SU-DHL-6 (cell line): ENCODE measurements around the gene CDH13.

Experiments used
- H2AFZ ChIP-seq: fragments of 200-600 bp; sonication (generic); 2 replicates; pipeline ENCODE4 v1.6.1; 2014; ENCODE audit warnings: low read depth, mild to moderate bottlenecking, moderate library complexity, mixed read lengths, antibody characterized with exemption, low read length; ENCODE audit not compliant: severe bottlenecking
- H3F3A ChIP-seq: fragments of 200-600 bp; shearing (Covaris generic); 2 replicates; pipeline ENCODE4 v1.6.0; 2016; ENCODE audit warnings: antibody characterized with exemption, mild to moderate bottlenecking; ENCODE audit not compliant: insufficient read depth
- H3K27ac ChIP-seq: fragments of 200-600 bp; sonication (generic); 2 replicates; pipeline ENCODE4 v1.5.1; 2016; ENCODE audit warnings: low read depth, mild to moderate bottlenecking, low read length, moderate library complexity, mixed read lengths
- H3K27me3 ChIP-seq: fragments of 200-600 bp; sonication (generic), shearing (Covaris generic); 2 replicates; pipeline ENCODE4 v1.6.0; 2014; ENCODE audit warnings: mild to moderate bottlenecking, low read length
- H3K36me3 ChIP-seq: fragments of 200-600 bp; sonication (generic); 2 replicates; pipeline ENCODE4 v1.6.1; 2014; ENCODE audit warnings: mild to moderate bottlenecking, low read length, mixed read lengths
- H3K4me2 ChIP-seq: fragments of 300-600, 200-600 bp; shearing (Covaris generic), sonication (generic); 2 replicates; pipeline ENCODE4 v1.6.0; 2014; ENCODE audit warnings: low read length, low read depth, mild to moderate bottlenecking; ENCODE audit not compliant: poor library complexity, severe bottlenecking
- H3K4me3 ChIP-seq: fragments of 200-600 bp; sonication (generic); 2 replicates; pipeline ENCODE4 v1.5.1; 2014; ENCODE audit warnings: antibody characterized with exemption, low read length, mild to moderate bottlenecking, mixed read lengths; ENCODE audit not compliant: insufficient read depth, poor library complexity, severe bottlenecking
- H3K79me2 ChIP-seq: fragments of 200-600 bp; sonication (generic); 2 replicates; pipeline ENCODE4 v1.6.1; 2014; ENCODE audit warnings: mild to moderate bottlenecking, low read length, moderate library complexity; ENCODE audit not compliant: insufficient read depth
- H3K9ac ChIP-seq: fragments of 200-600 bp; sonication (generic); 2 replicates; pipeline ENCODE4 v1.7.0; 2014; ENCODE audit warnings: mild to moderate bottlenecking, low read length
- H3K9me2 ChIP-seq: fragments of 200-600 bp; sonication (generic); replicated peaks from 2 replicates; pipeline ENCODE4 v1.6.1; 2014; ENCODE audit warnings: low read length; ENCODE audit not compliant: insufficient read depth
- H3K9me3 ChIP-seq: fragments of 200-600 bp; sonication (generic); 2 replicates; pipeline ENCODE4 v1.6.1; 2014; ENCODE audit warnings: low read length, mixed read lengths; ENCODE audit not compliant: insufficient read depth
- H4K20me1 ChIP-seq: fragments of 200-600 bp; sonication (generic); 2 replicates; pipeline ENCODE4 v1.6.1; 2014; ENCODE audit warnings: low read depth, mild to moderate bottlenecking, antibody characterized with exemption, low read length, moderate library complexity, mixed read lengths
- CTCF ChIP-seq: fragments of 200-600 bp; sonication (generic); IDR thresholded peaks from one replicate; pipeline ENCODE4 v1.5.1; 2017; ENCODE audit warnings: antibody characterized with exemption, mild to moderate bottlenecking, low read length, moderate library complexity; ENCODE audit not compliant: insufficient read depth, poor library complexity, severe bottlenecking
- EZH2phosphoT487 ChIP-seq: fragments of 200-600 bp; sonication (generic), shearing (Covaris generic); conservative IDR thresholded peaks from 2 replicates; pipeline ENCODE4 v1.6.1; 2018; ENCODE audit warnings: mild to moderate bottlenecking, antibody characterized with exemption, low read length, moderate library complexity, mixed read lengths

The CDH13 gene

GRCh38 chr16:82859662-82860061 is 232.9 kb downstream of the CDH13 start:
- Histone ChIP-seq H3K9ac (no peak overlapping the region), H3K9me2 (no peaks in the 10 kb centered on the region), H2AFZ (no peak overlapping the region), H3K79me2 (no peaks in the 10 kb centered on the region), H3K4me3 (no peak overlapping the region), H4K20me1 (no peaks in the 10 kb centered on the region), H3K36me3 (no peaks in the 10 kb centered on the region), H3K9me3 (no peaks in the 10 kb centered on the region), H3K27ac (no peak overlapping the region), H3K4me2 (no peak overlapping the region), H3F3A (no peaks in the 10 kb centered on the region), H3K27me3 (no peaks in the 10 kb centered on the region)
- TF ChIP-seq CTCF = no peak
- TF ChIP-seq EZH2phosphoT487 = no peak

- no peaks in the 10 kb centered on the region for H3K79me2 ChIP-seq
- H3F3A ChIP-seq = no peaks in the 10 kb centered on the region
- H3K27me3 ChIP-seq = no peaks in the 10 kb centered on the region
- H4K20me1 ChIP-seq = no peaks in the 10 kb centered on the region
- no peak overlapping the region for H3K4me2 ChIP-seq
- H3K36me3 ChIP-seq = no peaks in the 10 kb centered on the region
- TF ChIP-seq EZH2phosphoT487 (no peak), CTCF (no peak)
- H3K9me3 ChIP-seq = no peaks in the 10 kb centered on the region
- H2AFZ ChIP-seq = no peak overlapping the region
- no peak overlapping the region for H3K4me3 ChIP-seq
- no peaks in the 10 kb centered on the region for H3K9me2 ChIP-seq
- no peak overlapping the region for H3K27ac ChIP-seq
- no peak overlapping the region for H3K9ac ChIP-seq
Measured at GRCh38 chr16:82860071-82860470, 233.3 kb downstream of the CDH13 start.

GRCh38 chr16:82862057-82862456 is 235.3 kb downstream of the CDH13 start:
- H3K27ac ChIP-seq = no peak overlapping the region
- no peak overlapping the region for H2AFZ ChIP-seq
- H3K36me3 ChIP-seq = no peaks in the 10 kb centered on the region
- no peak overlapping the region for H3K4me3 ChIP-seq
- H3K4me2 ChIP-seq = no peak overlapping the region
- no peak for TF ChIP-seq CTCF
- no peak for TF ChIP-seq EZH2phosphoT487
- no peaks in the 10 kb centered on the region for H3K9me3 ChIP-seq
- H3K9ac ChIP-seq = no peak overlapping the region
- no peaks in the 10 kb centered on the region for H3F3A ChIP-seq
- H3K79me2 ChIP-seq = no peaks in the 10 kb centered on the region
- no peaks in the 10 kb centered on the region for H3K9me2 ChIP-seq
- no peaks in the 10 kb centered on the region for H4K20me1 ChIP-seq
- H3K27me3 ChIP-seq = no peaks in the 10 kb centered on the region
